Metanephros (tissue), 1 donor: ENCODE measurements around the gene ARHGEF10L. TPM values are rescaled to one million over a fixed set of nuclear protein-coding genes. Genes with fewer than 3 reads are reported as not detected.

Source experiments
- total RNA-seq: library from RNA; depleted of rRNA; stranded (reverse); fragments of >200 nt; gene quantifications from one replicate; pipeline ENCODE4 v1.2.3, GENCODE V29; 2014

Gene ARHGEF10L
- total RNA-seq = 61.2 TPM

GRCh38 chr1:17539477-17540254 lies at the start of gene ARHGEF10L:
Gene ARHGEF10L, plus strand, starts transcription at chr1:17539698. Its CDS starts 40,898 bp downstream, at chr1:17580596.

Other genes starting within 250 kb of the ARHGEF10L start
- 17.7 TPM for gene PADI4, start 231.5 kb upstream of the ARHGEF10L start, total RNA-seq
- not detected for gene PADI6, start 167.5 kb upstream of the ARHGEF10L start, total RNA-seq
- gene RCC2, start 100.0 kb upstream of the ARHGEF10L start, total RNA-seq = 58.5 TPM
- not detected for gene ACTL8, start 215.6 kb downstream of the ARHGEF10L start, total RNA-seq